GM12801 (cell line): ENCODE data around the gene PTPRE.

ENCODE experiments used
- CTCF ChIP-seq: IDR thresholded peaks from one replicate; pipeline ENCODE4 v1.5.1; 2011; ENCODE audit warnings: control low read depth; ENCODE audit not compliant: insufficient read length; ENCODE audit errors: extremely low read depth

PTPRE gene

GRCh38 chr10:128122931-128123330 is 216.0 kb downstream of the PTPRE start:
- TF ChIP-seq CTCF = no peak

GRCh38 chr10:128123846-128124245 is 216.9 kb downstream of the PTPRE start:
- TF ChIP-seq CTCF = no peak

- TF ChIP-seq CTCF = no peak
Observed at GRCh38 chr10:128124813-128125403, 218.0 kb downstream of the PTPRE start.

GRCh38 chr10:128125416-128125943 is 218.6 kb downstream of the PTPRE start:
- TF ChIP-seq CTCF = no peak

- no peak for TF ChIP-seq CTCF
Observed at GRCh38 chr10:128125944-128126764, 219.3 kb downstream of the PTPRE start, which contains the start of gene MKI67. MKI67 (minus strand) TSS chr10:128126423; CDS start chr10:128125667, 756 bp downstream.

GRCh38 chr10:128128582-128128981 is 221.7 kb downstream of the PTPRE start:
- TF ChIP-seq CTCF = no peak

- TF ChIP-seq CTCF = no peak
Observed at GRCh38 chr10:128130051-128130450, 223.1 kb downstream of the PTPRE start.
